DMS153 treated with DMSO at 0.1 percent for 48 hours (cell line): ENCODE measurements around the gene CEP104.

Experiments
- DNase-seq: peaks from one replicate; lab custom pipeline; 2025; ENCODE audit not compliant: unreplicated experiment; lab: John Stamatoyannopoulos, UW

Gene CEP104

DNA sequence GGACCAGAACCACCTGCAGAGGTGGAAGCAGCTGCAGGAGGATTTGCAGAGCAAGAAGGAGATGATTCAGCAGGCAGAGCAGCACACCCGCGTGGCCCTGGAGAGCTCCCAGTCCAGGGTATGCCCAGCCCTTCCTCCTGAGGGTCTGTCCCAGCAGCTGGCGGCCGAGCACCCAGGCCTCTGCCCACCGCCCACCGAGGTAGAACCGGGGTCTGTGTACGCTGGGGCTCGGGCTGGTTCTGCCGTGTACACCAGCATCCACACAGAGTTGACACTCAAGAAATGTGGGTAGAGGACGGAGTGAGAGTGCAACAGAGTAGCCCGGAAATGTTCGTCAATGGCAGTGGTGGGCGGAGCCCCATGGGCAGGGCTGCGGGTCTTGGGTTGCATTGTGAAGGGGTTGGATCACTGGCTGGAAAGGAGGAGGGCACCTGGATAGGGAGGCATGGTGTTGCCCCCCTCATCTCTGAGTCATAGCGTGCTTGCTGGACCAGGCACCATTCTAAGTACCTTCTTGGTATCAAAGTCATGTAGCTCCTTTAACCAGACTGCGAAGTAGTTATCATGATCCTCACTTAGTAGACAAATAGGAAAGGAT lies 89.6 kb downstream of the CEP104 start:
- no peak for DNase-seq

DNA sequence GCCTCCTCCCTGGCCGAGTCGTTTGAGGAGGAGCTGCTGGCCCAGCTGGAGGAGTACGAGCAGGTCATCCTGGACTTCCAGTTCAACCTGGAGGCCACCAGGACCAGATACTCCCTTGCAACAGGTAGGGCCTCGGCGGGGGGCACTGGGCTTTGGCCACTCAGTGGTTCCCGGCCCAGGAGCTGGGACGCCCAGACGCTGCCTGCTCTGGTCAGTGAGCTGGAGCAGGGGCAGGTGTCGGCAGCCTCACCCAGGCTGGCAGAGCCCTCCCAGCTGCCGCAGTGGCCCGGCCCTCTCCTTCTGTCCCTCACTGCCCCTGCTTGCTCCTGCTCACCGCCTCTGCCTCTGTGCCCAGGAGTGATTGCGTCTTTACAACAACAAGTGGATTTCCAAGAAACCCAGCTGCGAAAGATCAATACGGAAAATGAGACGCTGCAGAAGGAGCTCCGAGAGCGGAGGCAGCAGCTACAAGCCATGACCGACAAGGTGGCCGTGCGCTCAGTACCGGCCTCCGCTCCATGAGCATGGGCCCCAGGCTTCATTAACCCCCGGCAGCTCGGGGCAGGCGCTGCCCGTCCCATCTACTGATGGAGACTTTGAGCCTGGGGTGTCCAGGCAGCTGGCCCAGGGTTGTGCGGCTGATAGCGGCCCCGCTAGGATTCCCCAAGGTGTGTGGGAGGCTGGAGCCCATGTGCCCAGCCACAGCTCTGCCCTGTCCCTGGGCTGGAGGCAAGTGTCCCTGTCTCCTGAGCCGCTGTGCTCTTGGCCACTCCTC lies 93.5 kb downstream of the CEP104 start:
- no peak for DNase-seq

DNA sequence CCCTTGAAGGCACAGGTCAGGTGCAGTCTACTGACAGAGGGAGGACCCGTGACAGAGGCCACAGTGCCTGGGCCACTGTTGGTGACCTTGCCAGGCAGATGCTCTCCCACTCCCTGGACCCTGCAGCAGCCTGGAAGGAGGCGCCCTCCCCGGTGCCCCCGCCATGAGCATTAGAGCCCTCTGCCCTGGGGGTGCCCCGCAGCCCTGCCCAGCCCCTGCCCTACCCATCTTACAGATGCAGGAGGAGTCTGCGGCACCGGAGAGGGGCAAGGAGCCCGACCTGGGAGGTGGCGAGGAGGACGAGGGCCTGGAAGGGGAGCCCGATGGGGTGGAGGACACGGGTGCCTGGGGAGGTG lies 94.2 kb downstream of the CEP104 start:
- no peak for DNase-seq

DNA sequence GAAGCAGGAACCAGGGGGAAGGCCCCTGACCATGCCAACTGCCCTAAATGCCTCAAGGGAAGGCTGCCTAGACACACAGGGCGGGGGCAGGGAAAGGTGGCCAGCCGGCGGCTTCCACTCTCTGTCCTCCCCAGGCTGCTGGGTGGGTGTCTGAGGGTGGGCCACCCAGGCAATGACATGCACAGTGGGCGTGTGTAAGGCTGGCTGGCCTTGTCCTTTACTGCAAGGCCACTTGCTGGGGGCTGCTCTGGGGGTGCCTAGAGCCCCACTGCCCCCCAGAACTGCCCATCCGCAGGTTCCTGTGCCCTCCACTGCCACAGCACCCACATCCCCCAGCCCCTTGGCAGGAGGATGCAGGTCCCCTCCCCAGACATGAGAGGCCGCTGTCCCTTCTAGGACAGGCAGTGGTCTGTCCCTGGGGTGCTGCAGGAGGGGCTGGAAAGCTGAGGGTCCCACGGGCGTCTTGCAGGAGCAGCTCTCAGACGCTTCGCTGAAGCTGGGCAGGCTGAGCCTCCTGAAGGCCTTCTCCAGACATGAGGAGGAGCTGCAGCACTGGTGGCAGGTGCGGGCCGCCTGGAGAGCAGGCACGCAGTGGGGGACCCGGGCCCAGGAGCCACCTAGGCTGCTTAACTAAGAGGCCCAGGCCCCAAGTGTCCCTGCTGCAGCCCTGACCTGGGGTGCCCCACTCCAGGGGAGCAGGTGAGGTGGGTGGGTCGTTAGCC lies 94.7 kb downstream of the CEP104 start:
- DNase-seq, result no peak
